Measurements from ENCODE around the gene COL6A2. TPM values are rescaled to one million over a fixed set of nuclear protein-coding genes. Genes with fewer than 3 reads are reported as not detected.

The COL6A2 gene
- total RNA-seq, 1 donor from 2014 or later = 157 TPM

GRCh38 chr21:46157396-46157986 is 59.6 kb downstream of the COL6A2 start:
- Histone ChIP-seq H3K36me3 (peaks cover 11% of the 10 kb centered on the region), H3K27ac (replicated peaks) (no peak overlapping the region), H3K4me3 (no peak overlapping the region), H3K4me1 (peaks cover 14% of the 10 kb centered on the region), H3K9me3 (replicated peaks) (no peaks in the 10 kb centered on the region), H3K27me3 (ENCODE audit: low read depth) (no peaks in the 10 kb centered on the region)
- intact Hi-C loops (cut with micrococcal nuclease) = no loop called here
- TF ChIP-seq, protein P1, sequence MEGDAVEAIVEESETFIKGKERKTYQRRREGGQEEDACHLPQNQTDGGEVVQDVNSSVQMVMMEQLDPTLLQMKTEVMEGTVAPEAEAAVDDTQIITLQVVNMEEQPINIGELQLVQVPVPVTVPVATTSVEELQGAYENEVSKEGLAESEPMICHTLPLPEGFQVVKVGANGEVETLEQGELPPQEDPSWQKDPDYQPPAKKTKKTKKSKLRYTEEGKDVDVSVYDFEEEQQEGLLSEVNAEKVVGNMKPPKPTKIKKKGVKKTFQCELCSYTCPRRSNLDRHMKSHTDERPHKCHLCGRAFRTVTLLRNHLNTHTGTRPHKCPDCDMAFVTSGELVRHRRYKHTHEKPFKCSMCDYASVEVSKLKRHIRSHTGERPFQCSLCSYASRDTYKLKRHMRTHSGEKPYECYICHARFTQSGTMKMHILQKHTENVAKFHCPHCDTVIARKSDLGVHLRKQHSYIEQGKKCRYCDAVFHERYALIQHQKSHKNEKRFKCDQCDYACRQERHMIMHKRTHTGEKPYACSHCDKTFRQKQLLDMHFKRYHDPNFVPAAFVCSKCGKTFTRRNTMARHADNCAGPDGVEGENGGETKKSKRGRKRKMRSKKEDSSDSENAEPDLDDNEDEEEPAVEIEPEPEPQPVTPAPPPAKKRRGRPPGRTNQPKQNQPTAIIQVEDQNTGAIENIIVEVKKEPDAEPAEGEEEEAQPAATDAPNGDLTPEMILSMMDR (IDR thresholded peaks at IDR 0.05; ENCODE audit: borderline replicate concordance) = no peak
- no peak for DNase-seq

DNA sequence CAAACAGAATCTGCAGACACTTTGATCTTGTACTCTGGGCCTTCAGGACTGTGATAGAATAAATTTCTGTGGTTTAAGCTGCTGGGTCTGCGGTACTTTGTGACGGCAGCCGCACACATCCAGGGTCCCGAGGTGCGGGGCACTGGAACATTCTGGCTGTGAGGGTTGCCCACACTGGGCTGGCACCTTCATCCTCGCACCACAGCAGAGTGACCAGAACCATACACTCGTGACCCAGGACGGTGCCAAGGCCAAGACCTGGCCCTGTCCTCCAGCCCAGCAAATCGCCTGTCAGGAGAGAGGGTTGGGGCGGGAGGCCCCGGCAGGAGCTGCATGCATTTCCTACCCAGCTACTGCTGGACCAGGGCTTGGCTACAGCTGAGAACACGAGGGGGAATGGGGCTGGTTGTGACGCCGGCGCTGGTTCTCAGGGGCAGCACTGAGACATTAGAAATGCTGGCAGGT is 60.1 kb downstream of the COL6A2 start:
- no peak overlapping the region for H3K4me3 ChIP-seq
- no peaks in the 10 kb centered on the region for H3K9me3 ChIP-seq (replicated peaks)
- peaks cover 11% of the 10 kb centered on the region for H3K36me3 ChIP-seq
- TF ChIP-seq, protein P1 (IDR thresholded peaks at IDR 0.05; ENCODE audit: borderline replicate concordance) = no peak
- no peaks in the 10 kb centered on the region for H3K27me3 ChIP-seq (ENCODE audit: low read depth)
- intact Hi-C loops (cut with micrococcal nuclease) = no loop called here
- H3K4me1 ChIP-seq = peaks cover 9% of the 10 kb centered on the region
- no peak overlapping the region for H3K27ac ChIP-seq (replicated peaks)
- DNase-seq = no peak

DNA sequence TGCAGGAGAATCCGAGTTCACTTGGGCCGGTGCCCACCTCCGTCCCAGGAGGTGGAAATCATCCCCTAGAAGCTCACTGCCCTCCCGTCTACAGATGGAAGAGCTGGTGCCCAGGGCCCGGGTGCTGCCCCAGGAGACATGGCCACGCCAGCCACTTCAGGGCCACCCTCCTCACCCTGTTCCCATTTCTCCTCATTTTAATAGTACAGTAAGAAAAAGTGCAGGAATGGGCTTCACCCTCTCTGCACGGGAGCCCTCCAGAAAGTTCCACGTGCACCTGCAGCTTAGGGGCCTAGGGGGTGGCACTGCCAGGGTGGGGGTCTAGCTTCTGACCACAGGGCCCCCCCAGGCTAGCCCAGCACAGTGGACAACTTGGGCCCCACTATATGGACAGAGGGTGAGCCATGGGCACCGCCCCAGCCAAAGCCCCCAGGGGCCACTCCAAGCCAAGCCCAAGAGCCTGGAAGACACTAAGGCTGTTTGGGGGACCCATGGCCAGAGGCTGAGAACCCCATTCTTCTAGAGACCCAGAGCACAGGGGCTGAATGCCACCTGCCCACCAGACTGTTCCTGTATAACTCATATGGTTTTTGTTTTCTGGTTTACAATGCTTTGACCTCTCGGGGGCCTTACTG is 60.9 kb downstream of the COL6A2 start:
- Histone ChIP-seq H3K27ac (replicated peaks) (no peak overlapping the region), H3K27me3 (ENCODE audit: low read depth) (no peaks in the 10 kb centered on the region), H3K4me1 (peaks cover 2% of the 10 kb centered on the region), H3K36me3 (peaks cover 11% of the 10 kb centered on the region), H3K4me3 (no peak overlapping the region), H3K9me3 (replicated peaks) (no peaks in the 10 kb centered on the region)
- no peak for DNase-seq
- TF ChIP-seq, protein P1 (IDR thresholded peaks at IDR 0.05; ENCODE audit: borderline replicate concordance) = no peak
- intact Hi-C loops (cut with micrococcal nuclease) = no loop called here

GRCh38 chr21:46159390-46159789 is 61.5 kb downstream of the COL6A2 start:
- H3K27ac ChIP-seq (replicated peaks) = no peak overlapping the region
- H3K27me3 ChIP-seq (ENCODE audit: low read depth) = no peaks in the 10 kb centered on the region
- no peak overlapping the region for H3K4me3 ChIP-seq
- intact Hi-C loops (cut with micrococcal nuclease) = no loop called here
- H3K36me3 ChIP-seq = peaks cover 15% of the 10 kb centered on the region
- H3K4me1 ChIP-seq = no peaks in the 10 kb centered on the region
- no peaks in the 10 kb centered on the region for H3K9me3 ChIP-seq (replicated peaks)
- TF ChIP-seq, protein P1 (IDR thresholded peaks at IDR 0.05; ENCODE audit: borderline replicate concordance) = no peak
- no peak for DNase-seq

DNA sequence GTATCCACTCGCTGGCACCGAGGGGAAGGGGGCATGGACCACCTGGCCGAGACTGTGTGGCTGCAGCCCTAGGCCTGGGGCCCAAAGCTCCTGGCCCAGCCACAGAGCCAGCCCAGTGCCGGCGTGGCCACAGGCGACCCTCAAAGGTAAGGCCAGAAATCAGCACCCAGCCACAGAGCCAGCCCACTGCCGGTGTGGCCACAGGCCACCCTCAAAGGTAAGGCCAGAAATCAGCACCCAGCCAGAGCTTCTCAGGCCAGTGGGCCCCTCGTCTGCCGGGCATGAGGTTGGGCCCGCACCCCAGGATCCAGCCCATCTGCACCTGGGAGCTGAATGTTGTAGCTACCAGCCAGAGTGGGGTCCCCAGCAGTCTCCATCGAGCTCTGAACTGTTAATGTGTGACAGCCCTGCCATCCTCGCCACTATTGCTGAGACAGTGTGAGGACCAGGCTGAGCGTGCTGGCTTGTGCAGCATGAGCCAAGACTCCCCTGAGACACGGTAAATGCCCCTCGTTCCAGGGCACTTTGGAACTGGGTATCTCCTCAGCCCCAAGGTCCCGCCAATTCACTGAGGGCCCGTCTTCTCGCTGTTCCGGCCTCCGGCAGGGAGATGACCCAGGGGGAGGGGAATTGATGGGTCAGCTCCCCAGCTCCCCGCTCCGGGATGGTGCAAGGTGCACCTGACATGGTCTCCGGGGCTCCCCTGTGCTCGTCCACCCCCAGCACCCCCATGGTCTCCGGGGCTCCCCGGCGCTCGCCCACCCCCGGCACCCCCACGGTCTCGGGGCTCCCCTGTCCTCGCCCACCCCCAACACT is 62.1 kb downstream of the COL6A2 start:
- no peaks in the 10 kb centered on the region for H3K4me1 ChIP-seq
- no peaks in the 10 kb centered on the region for H3K27me3 ChIP-seq (ENCODE audit: low read depth)
- intact Hi-C loops (cut with micrococcal nuclease) = no loop called here
- H3K27ac ChIP-seq (replicated peaks) = no peak overlapping the region
- H3K9me3 ChIP-seq (replicated peaks) = no peaks in the 10 kb centered on the region
- TF ChIP-seq, protein P1 (IDR thresholded peaks at IDR 0.05; ENCODE audit: borderline replicate concordance) = no peak
- no peak for DNase-seq
- no peak overlapping the region for H3K4me3 ChIP-seq
- peaks cover 15% of the 10 kb centered on the region for H3K36me3 ChIP-seq
